IPS-NIHi7 (cell line): Measurements from ENCODE around the gene MYOCD.
"Not testable (repeated sequence)": the region's sequence is repeated elsewhere in the genome, so short reads cannot be mapped to it uniquely, and the experiment has no call there.

Source experiments
- DNase-seq: peaks from one replicate; pipeline ENCODE4 v3.0.0; 2012; ENCODE audit warnings: mixed read lengths; ENCODE audit errors: extremely low spot score

Gene MYOCD

GRCh38 chr17:12665263-12666210 lies at the start of gene MYOCD:
Gene MYOCD, plus strand, starts transcription at chr17:12665890. Its CDS starts 299 bp downstream, at chr17:12666189.
- DNase-seq = peak; percentile 89

GRCh38 chr17:12616161-12616560 lies 49.5 kb upstream of the MYOCD start:
- no peak for DNase-seq

- no peak for DNase-seq
Observed at GRCh38 chr17:12618557-12618956, 47.1 kb upstream of the MYOCD start.

GRCh38 chr17:12619459-12620199 lies 46.1 kb upstream of the MYOCD start:
- no peak for DNase-seq

- no peak for DNase-seq
Observed at GRCh38 chr17:12620200-12620720, 45.4 kb upstream of the MYOCD start.

- no peak for DNase-seq
Observed at GRCh38 chr17:12622726-12623125, 43.0 kb upstream of the MYOCD start.

GRCh38 chr17:12623220-12623848 lies 42.4 kb upstream of the MYOCD start:
- no peak for DNase-seq

- no peak for DNase-seq
Observed at GRCh38 chr17:12624211-12624610, 41.5 kb upstream of the MYOCD start.

GRCh38 chr17:12625092-12625491 lies 40.6 kb upstream of the MYOCD start:
- DNase-seq = no peak

- DNase-seq = no peak
Observed at GRCh38 chr17:12627177-12627629, 38.5 kb upstream of the MYOCD start.

- DNase-seq = no peak
Observed at GRCh38 chr17:12627781-12628451, 37.8 kb upstream of the MYOCD start.

- DNase-seq = no peak
Observed at GRCh38 chr17:12631076-12631475, 34.6 kb upstream of the MYOCD start.

- DNase-seq = no peak
Observed at GRCh38 chr17:12632785-12633184, 32.9 kb upstream of the MYOCD start.

- peak; percentile 31 for DNase-seq
Observed at GRCh38 chr17:12634789-12635414, 30.8 kb upstream of the MYOCD start.

GRCh38 chr17:12635996-12636395 lies 29.7 kb upstream of the MYOCD start:
- DNase-seq = not testable (repeated sequence)

GRCh38 chr17:12637015-12637414 lies 28.7 kb upstream of the MYOCD start:
- DNase-seq = peak; percentile 35

- DNase-seq = no peak
Observed at GRCh38 chr17:12637745-12638651, 27.7 kb upstream of the MYOCD start.

GRCh38 chr17:12640364-12640763 lies 25.3 kb upstream of the MYOCD start:
- no peak for DNase-seq

GRCh38 chr17:12641084-12641483 lies 24.6 kb upstream of the MYOCD start:
- DNase-seq = no peak

- DNase-seq = no peak
Observed at GRCh38 chr17:12642034-12642433, 23.7 kb upstream of the MYOCD start.
